Trophoblast cell (in vitro differentiated cells and primary cell): Measurements from ENCODE around the gene GLRA2.

Experiments
- DNase-seq, 2 donors: peaks; one replicate each; pipeline ENCODE4 v3.0.0-alpha.2; 2016
- H2AFZ ChIP-seq: 2 replicates; pipeline ENCODE4 v1.6.1; 2013; ENCODE audit warnings: low read length, moderate library complexity, mild to moderate bottlenecking; ENCODE audit not compliant: insufficient read depth, poor library complexity
- H2AK5ac ChIP-seq: 2 replicates; pipeline ENCODE4 v1.6.1; 2013; ENCODE audit warnings: mild to moderate bottlenecking, low read length
- H2BK120ac ChIP-seq: 2 replicates; pipeline ENCODE4 v1.6.1; 2013; ENCODE audit warnings: low read length, mild to moderate bottlenecking, moderate library complexity; ENCODE audit not compliant: insufficient read depth, poor library complexity
- H2BK12ac ChIP-seq: 2 replicates; pipeline ENCODE4 v1.6.1; 2013; ENCODE audit warnings: mild to moderate bottlenecking, low read length, moderate library complexity
- H2BK5ac ChIP-seq: 2 replicates; pipeline ENCODE4 v1.6.1; 2013; ENCODE audit warnings: low read length, low read depth, moderate library complexity, mild to moderate bottlenecking; ENCODE audit not compliant: poor library complexity
- H3K14ac ChIP-seq: 2 replicates; pipeline ENCODE4 v1.6.1; 2013; ENCODE audit warnings: mild to moderate bottlenecking, low read length
- H3K18ac ChIP-seq: 2 replicates; pipeline ENCODE4 v1.6.1; 2013; ENCODE audit warnings: mild to moderate bottlenecking, low read length
- H3K23ac ChIP-seq: 2 replicates; pipeline ENCODE4 v1.6.1; 2013; ENCODE audit warnings: low read length
- H3K27ac ChIP-seq: 2 replicates; pipeline ENCODE4 v1.5.1; 2013; ENCODE audit warnings: low read depth, mild to moderate bottlenecking, inconsistent platforms, low read length, moderate library complexity
- H3K27me3 ChIP-seq: 2 replicates; pipeline ENCODE4 v1.6.1; 2013; ENCODE audit warnings: inconsistent platforms, mild to moderate bottlenecking, low read length, moderate library complexity; ENCODE audit not compliant: insufficient read depth
- H3K36me3 ChIP-seq, 2 experiments: 1 replicate in 1 of 2; 2 replicates in 1 of 2; pipeline ENCODE4 v1.6.1; 2013; ENCODE audit warnings: low read length in 2 of 2, mild to moderate bottlenecking in 2 of 2, moderate library complexity in 1 of 2; ENCODE audit not compliant: insufficient read depth in 2 of 2, control insufficient read depth in 1 of 2
- H3K4ac ChIP-seq: 2 replicates; pipeline ENCODE4 v1.6.1; 2013; ENCODE audit warnings: low read depth, mild to moderate bottlenecking, low read length, moderate library complexity
- H3K4me1 ChIP-seq, 2 experiments: 1 replicate in 1 of 2; 2 replicates in 1 of 2; pipeline ENCODE4 v1.6.1; 2013; ENCODE audit warnings: low read length in 2 of 2, mild to moderate bottlenecking in 2 of 2, moderate library complexity in 1 of 2; ENCODE audit not compliant: insufficient read depth in 2 of 2, control insufficient read depth in 1 of 2
- H3K4me2 ChIP-seq: 2 replicates; pipeline ENCODE4 v1.6.1; 2013; ENCODE audit warnings: inconsistent platforms, mild to moderate bottlenecking, low read length, moderate library complexity
- H3K4me3 ChIP-seq: 2 replicates; pipeline ENCODE4 v1.5.1; 2013; ENCODE audit warnings: mild to moderate bottlenecking, low read depth, low read length, inconsistent platforms
- H3K79me1 ChIP-seq: one replicate; pipeline ENCODE4 v1.6.1; 2013; ENCODE audit warnings: low read length
- H3K79me2 ChIP-seq: 2 replicates; pipeline ENCODE4 v1.6.1; 2013; ENCODE audit warnings: low read length, mild to moderate bottlenecking; ENCODE audit not compliant: control insufficient read depth, insufficient read depth, poor library complexity
- H3K9ac ChIP-seq: 2 replicates; pipeline ENCODE4 v1.6.1; 2013; ENCODE audit warnings: mild to moderate bottlenecking, low read length
- H3K9me3 ChIP-seq: 2 replicates; pipeline ENCODE4 v1.6.1; 2013; ENCODE audit warnings: low read depth, mild to moderate bottlenecking, control low read depth, inconsistent platforms, low read length; ENCODE audit not compliant: insufficient read depth
- H4K12ac ChIP-seq: 2 replicates; pipeline ENCODE4 v1.6.1; 2013; ENCODE audit warnings: low read depth, mild to moderate bottlenecking, low read length, moderate library complexity
- H4K8ac ChIP-seq: 2 replicates; pipeline ENCODE4 v1.6.1; 2013; ENCODE audit warnings: low read depth, mild to moderate bottlenecking, low read length, moderate library complexity
- H4K91ac ChIP-seq: one replicate; pipeline ENCODE4 v1.6.1; 2013; ENCODE audit warnings: low read depth, mild to moderate bottlenecking, low read length, moderate library complexity
- WGBS: extraction: QIAGEN DNeasy Blood & Tissue Kit; methylation state at CpG from one replicate; pipeline ENCODE4 v1.1.7; 2013; ENCODE audit warnings: missing lambda C conversion rate; ENCODE audit not compliant: insufficient read length, insufficient coverage; ENCODE audit errors: extremely low coverage; 5-methylcytosine and 5-hydroxymethylcytosine counted together

The GLRA2 gene

GRCh38 chrX:14618177-14618965, 89.0 kb downstream of the GLRA2 start:
- Histone ChIP-seq H3K9me3 (no peaks in the 10 kb centered on the region), H3K36me3 (no peaks in the 10 kb centered on the region), H3K4me2 (no peak overlapping the region), H4K91ac (no peak overlapping the region), H4K12ac (no peak overlapping the region), H3K4me3 (no peak overlapping the region), H2BK12ac (no peak overlapping the region), H2AK5ac (no peak overlapping the region), H2BK5ac (no peak overlapping the region), H3K14ac (no peak overlapping the region), H3K9ac (no peak overlapping the region), H3K4me1 (no peaks in the 10 kb centered on the region), H3K27ac (no peak overlapping the region), H3K4ac (no peak overlapping the region), H2BK120ac (no peak overlapping the region), H3K18ac (no peak overlapping the region), H3K27me3 (no peaks in the 10 kb centered on the region), H3K79me1 (no peaks in the 10 kb centered on the region), H3K79me2 (no peaks in the 10 kb centered on the region), H3K23ac (no peak overlapping the region), H4K8ac (no peak overlapping the region), H2AFZ (no peak overlapping the region)
- no peak for DNase-seq
- no CpG with 5 or more reads among the region's 5 CpGs for WGBS

- Histone ChIP-seq H3K4ac (no peak overlapping the region), H3K4me3 (no peak overlapping the region), H2AFZ (no peak overlapping the region), H3K4me2 (no peak overlapping the region), H3K9ac (no peak overlapping the region), H3K79me2 (no peaks in the 10 kb centered on the region), H2BK120ac (no peak overlapping the region), H3K9me3 (no peaks in the 10 kb centered on the region), H3K23ac (no peak overlapping the region), H2AK5ac (no peak overlapping the region), H3K14ac (no peak overlapping the region), H3K79me1 (no peaks in the 10 kb centered on the region), H2BK5ac (no peak overlapping the region), H3K27me3 (no peaks in the 10 kb centered on the region), H4K8ac (no peak overlapping the region), H3K18ac (no peak overlapping the region), H3K36me3 (no peaks in the 10 kb centered on the region), H4K91ac (no peak overlapping the region), H4K12ac (no peak overlapping the region), H3K27ac (no peak overlapping the region), H3K4me1 (no peaks in the 10 kb centered on the region), H2BK12ac (no peak overlapping the region)
- WGBS: no CpG with 5 or more reads among the region's 3 CpGs
- DNase-seq: no peak
These were observed 101.4 kb downstream of the GLRA2 start for GRCh38 chrX:14630733-14631132.

GRCh38 chrX:14641681-14642655, 112.6 kb downstream of the GLRA2 start:
- H3K4ac ChIP-seq: no peak overlapping the region
- no CpG with 5 or more reads among the region's 4 CpGs for WGBS
- DNase-seq: no peak
- no peak overlapping the region for H2AFZ ChIP-seq
- no peak overlapping the region for H4K91ac ChIP-seq
- H3K79me1 ChIP-seq: no peaks in the 10 kb centered on the region
- H3K4me2 ChIP-seq: no peak overlapping the region
- no peak overlapping the region for H4K12ac ChIP-seq
- no peak overlapping the region for H3K9ac ChIP-seq
- no peak overlapping the region for H2BK12ac ChIP-seq
- no peak overlapping the region for H3K27ac ChIP-seq
- no peak overlapping the region for H3K14ac ChIP-seq
- H4K8ac ChIP-seq: no peak overlapping the region
- no peaks in the 10 kb centered on the region for H3K36me3 ChIP-seq
- no peaks in the 10 kb centered on the region for H3K9me3 ChIP-seq
- H3K18ac ChIP-seq: no peak overlapping the region
- no peaks in the 10 kb centered on the region for H3K4me1 ChIP-seq
- no peak overlapping the region for H2BK5ac ChIP-seq
- H3K79me2 ChIP-seq: no peaks in the 10 kb centered on the region
- no peak overlapping the region for H3K23ac ChIP-seq
- no peak overlapping the region for H2BK120ac ChIP-seq
- no peaks in the 10 kb centered on the region for H3K27me3 ChIP-seq
- no peak overlapping the region for H2AK5ac ChIP-seq
- no peak overlapping the region for H3K4me3 ChIP-seq

DNA sequence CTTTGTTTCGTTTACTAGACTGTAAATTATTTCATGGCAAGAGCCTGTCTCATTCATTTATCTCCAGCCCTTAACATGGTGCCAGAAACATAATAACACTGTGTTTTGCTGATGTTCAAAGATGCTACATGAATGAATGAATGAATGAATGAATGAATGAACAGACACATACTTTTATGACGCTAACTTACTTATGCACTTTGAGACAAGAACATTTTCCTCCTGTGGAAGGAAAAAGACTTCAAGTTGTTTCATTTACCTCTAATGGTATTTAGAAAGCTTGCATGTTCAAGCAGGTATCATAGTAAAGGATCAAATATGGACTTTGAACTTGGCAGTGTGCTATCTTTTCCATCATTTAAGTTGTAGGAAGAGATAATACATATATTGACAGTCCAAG, 131.6 kb downstream of the GLRA2 start:
- Histone ChIP-seq H2AK5ac (no peak overlapping the region), H2AFZ (no peak overlapping the region), H3K4ac (no peak overlapping the region), H3K79me1 (no peaks in the 10 kb centered on the region), H2BK120ac (no peak overlapping the region), H3K36me3 (no peaks in the 10 kb centered on the region), H2BK12ac (no peak overlapping the region), H3K27ac (no peak overlapping the region), H4K12ac (no peak overlapping the region), H3K4me2 (no peak overlapping the region), H3K23ac (no peak overlapping the region), H3K18ac (no peak overlapping the region), H3K4me1 (no peaks in the 10 kb centered on the region), H3K79me2 (no peaks in the 10 kb centered on the region), H4K8ac (no peak overlapping the region), H4K91ac (no peak overlapping the region), H3K9me3 (no peaks in the 10 kb centered on the region), H3K9ac (no peak overlapping the region), H3K4me3 (no peak overlapping the region), H3K27me3 (no peaks in the 10 kb centered on the region), H3K14ac (no peak overlapping the region), H2BK5ac (no peak overlapping the region)
- WGBS: no CpG with 5 or more reads among the region's 2 CpGs
- DNase-seq: no peak
